ENCODE data around the gene PNMA8B.
A peak's percentile ranks its signal among the peaks of the same experiment; 100 is the strongest.

Gene PNMA8B

DNA sequence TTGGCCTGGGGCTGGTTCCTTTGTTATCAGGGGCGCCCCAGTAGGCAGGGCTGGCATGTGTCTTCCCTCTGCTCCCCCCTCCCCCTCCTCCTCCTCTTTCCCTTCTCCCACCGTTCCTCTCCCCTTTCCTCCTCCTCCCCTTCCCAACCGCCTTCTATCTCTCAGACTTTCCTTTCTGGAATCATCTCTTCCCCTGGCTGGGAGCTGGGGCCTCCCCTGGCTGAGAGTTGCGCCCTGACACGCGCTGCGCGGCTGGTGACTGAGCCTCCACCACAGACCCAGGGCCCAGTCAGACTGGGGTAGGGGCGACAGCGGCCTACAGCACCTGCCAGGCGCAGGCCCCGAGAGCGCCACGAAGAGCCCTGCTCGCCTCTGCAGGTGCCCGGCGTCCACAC lies 2.8 kb downstream of the PNMA8B start:
- H3K36me3 ChIP-seq (ENCODE audit: insufficient read depth, low read length), result no peaks in the 10 kb centered on the region
- no peaks in the 10 kb centered on the region for H3K9me3 ChIP-seq (replicated peaks; ENCODE audit: low read length)
- H3K4me3 ChIP-seq (ENCODE audit: low read length), result no peak overlapping the region
- H3K4me1 ChIP-seq (ENCODE audit: control insufficient read depth, insufficient read depth, low read length), result peaks cover 9% of the 10 kb centered on the region
- H3K27me3 ChIP-seq (ENCODE audit: control insufficient read depth, insufficient read depth, low read length), result peaks cover 16% of the 10 kb centered on the region
- H3K9ac ChIP-seq (ENCODE audit: low read depth, low read length), result no peak overlapping the region
- H3K4me2 ChIP-seq (ENCODE audit: low read length), result no peak overlapping the region

GRCh38 chr19:46491975-46492682 lies 3.5 kb downstream of the PNMA8B start:
- Histone ChIP-seq H3K4me3 (ENCODE audit: low read length) (no peak overlapping the region), H3K4me2 (ENCODE audit: low read length) (no peak overlapping the region), H3K36me3 (ENCODE audit: insufficient read depth, low read length) (no peaks in the 10 kb centered on the region), H3K27me3 (ENCODE audit: control insufficient read depth, insufficient read depth, low read length) (peaks cover 16% of the 10 kb centered on the region), H3K4me1 (ENCODE audit: control insufficient read depth, insufficient read depth, low read length) (peaks cover 15% of the 10 kb centered on the region), H3K9ac (ENCODE audit: low read depth, low read length) (no peak overlapping the region), H3K9me3 (replicated peaks; ENCODE audit: low read length) (no peaks in the 10 kb centered on the region)

DNA sequence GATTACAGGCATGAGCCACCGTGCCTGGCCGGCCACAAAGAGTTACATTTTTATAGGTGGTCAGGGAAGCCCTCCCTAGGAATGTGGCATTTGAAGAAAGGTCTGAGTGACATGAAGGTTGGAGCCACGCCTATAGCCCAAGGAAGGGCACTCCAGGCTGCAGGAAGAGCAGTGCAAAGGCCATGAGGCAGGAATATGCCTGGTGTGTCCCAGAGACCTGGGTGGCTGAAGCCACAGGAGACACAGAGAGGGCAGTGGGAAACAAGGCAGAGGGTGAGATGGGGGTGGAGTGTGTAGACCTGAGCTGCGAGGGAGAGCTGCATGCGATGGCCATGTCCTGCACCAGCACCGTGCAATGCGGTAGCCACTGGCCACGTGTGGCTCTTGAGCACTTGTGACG lies 4.9 kb downstream of the PNMA8B start:
- no peaks in the 10 kb centered on the region for H3K36me3 ChIP-seq (ENCODE audit: insufficient read depth, low read length)
- peaks cover 16% of the 10 kb centered on the region for H3K27me3 ChIP-seq (ENCODE audit: control insufficient read depth, insufficient read depth, low read length)
- no peak overlapping the region for H3K4me2 ChIP-seq (ENCODE audit: low read length)
- no peak overlapping the region for H3K9ac ChIP-seq (ENCODE audit: low read depth, low read length)
- no peak overlapping the region for H3K4me3 ChIP-seq (ENCODE audit: low read length)
- peaks cover 18% of the 10 kb centered on the region for H3K4me1 ChIP-seq (ENCODE audit: control insufficient read depth, insufficient read depth, low read length)
- no peaks in the 10 kb centered on the region for H3K9me3 ChIP-seq (replicated peaks; ENCODE audit: low read length)

- Histone ChIP-seq H3K36me3 (ENCODE audit: insufficient read depth, low read length) (no peaks in the 10 kb centered on the region), H3K9ac (ENCODE audit: low read depth, low read length) (no peak overlapping the region), H3K4me2 (ENCODE audit: low read length) (peak overlapping the region; percentile 55), H3K4me3 (ENCODE audit: low read length) (no peak overlapping the region), H3K9me3 (replicated peaks; ENCODE audit: low read length) (no peaks in the 10 kb centered on the region), H3K27me3 (ENCODE audit: control insufficient read depth, insufficient read depth, low read length) (peaks cover 16% of the 10 kb centered on the region), H3K4me1 (ENCODE audit: control insufficient read depth, insufficient read depth, low read length) (peaks cover 18% of the 10 kb centered on the region)
These were observed 6.0 kb downstream of the PNMA8B start for GRCh38 chr19:46489445-46490272.

DNA sequence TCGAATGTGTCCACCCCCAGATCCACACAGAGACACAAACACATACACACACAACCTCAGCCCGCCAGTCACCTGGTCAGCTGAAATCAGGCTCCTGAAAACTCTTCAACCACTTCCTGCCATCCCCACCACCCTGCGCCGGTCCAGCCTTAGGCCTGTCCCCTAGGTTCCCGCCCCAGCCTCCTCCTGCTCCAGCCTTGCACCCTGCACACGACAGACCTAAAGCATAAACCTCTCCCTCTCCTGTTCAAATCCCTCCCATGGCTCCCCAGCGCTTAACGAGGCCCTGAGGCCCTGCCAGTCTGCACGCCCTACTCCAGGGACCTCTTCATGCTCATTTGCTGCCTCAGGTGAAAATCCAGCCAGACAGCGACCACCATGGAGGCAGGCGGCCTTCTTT lies 7.1 kb downstream of the PNMA8B start:
- peaks cover 18% of the 10 kb centered on the region for H3K4me1 ChIP-seq (ENCODE audit: control insufficient read depth, insufficient read depth, low read length)

GRCh38 chr19:46487802-46488445 lies 7.7 kb downstream of the PNMA8B start:
- Histone ChIP-seq H3K4me3 (ENCODE audit: low read length) (peak overlapping the region; percentile 69), H3K4me1 (ENCODE audit: control insufficient read depth, insufficient read depth, low read length) (peaks cover 18% of the 10 kb centered on the region), H3K9ac (ENCODE audit: low read depth, low read length) (peak overlapping the region; percentile 58), H3K36me3 (ENCODE audit: insufficient read depth, low read length) (no peaks in the 10 kb centered on the region), H3K27me3 (ENCODE audit: control insufficient read depth, insufficient read depth, low read length) (peaks cover 16% of the 10 kb centered on the region), H3K9me3 (replicated peaks; ENCODE audit: low read length) (no peaks in the 10 kb centered on the region), H3K4me2 (ENCODE audit: low read length) (peak overlapping the region; percentile 97)

More for the DNA sequence above, 7.1 kb downstream of the PNMA8B start:
- H3K4me2 ChIP-seq (ENCODE audit: low read length), result no peak overlapping the region
- H3K36me3 ChIP-seq (ENCODE audit: insufficient read depth, low read length), result no peaks in the 10 kb centered on the region
- no peak overlapping the region for H3K9ac ChIP-seq (ENCODE audit: low read depth, low read length)
- no peak overlapping the region for H3K4me3 ChIP-seq (ENCODE audit: low read length)
- no peaks in the 10 kb centered on the region for H3K9me3 ChIP-seq (replicated peaks; ENCODE audit: low read length)
- H3K27me3 ChIP-seq (ENCODE audit: control insufficient read depth, insufficient read depth, low read length), result peaks cover 16% of the 10 kb centered on the region

DNA sequence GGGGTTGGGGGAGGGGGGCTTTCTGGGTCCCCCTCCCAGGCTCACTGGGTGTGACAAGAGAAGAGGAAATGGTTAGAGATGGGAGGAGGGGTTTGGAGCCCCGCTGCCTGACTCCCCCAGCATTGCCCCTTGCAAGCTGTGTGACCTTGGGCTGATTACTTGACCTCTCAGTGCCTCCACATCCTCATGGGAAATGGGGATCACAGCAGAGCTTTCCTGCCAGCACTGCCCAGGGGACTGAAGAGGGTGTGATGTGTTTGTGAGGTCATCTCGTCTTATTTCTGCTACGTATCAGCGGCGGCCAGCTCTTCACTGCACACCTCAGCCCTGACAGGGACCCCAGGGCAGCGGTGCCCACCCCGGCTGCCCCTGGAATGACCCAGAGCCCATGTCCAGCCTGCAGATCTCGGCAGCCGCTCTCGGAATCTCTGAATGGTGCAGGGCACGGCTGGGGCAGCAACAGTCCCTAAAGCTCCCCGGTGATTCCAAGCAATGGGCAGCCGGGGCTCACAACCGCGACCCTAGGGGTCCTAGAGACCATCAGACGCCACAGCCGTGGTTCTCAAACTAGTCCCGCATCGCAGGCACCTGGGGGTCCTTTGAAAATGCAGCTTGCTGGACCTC lies 8.4 kb downstream of the PNMA8B start:
- peak overlapping the region; percentile 58 for H3K9ac ChIP-seq (ENCODE audit: low read depth, low read length)

DNA sequence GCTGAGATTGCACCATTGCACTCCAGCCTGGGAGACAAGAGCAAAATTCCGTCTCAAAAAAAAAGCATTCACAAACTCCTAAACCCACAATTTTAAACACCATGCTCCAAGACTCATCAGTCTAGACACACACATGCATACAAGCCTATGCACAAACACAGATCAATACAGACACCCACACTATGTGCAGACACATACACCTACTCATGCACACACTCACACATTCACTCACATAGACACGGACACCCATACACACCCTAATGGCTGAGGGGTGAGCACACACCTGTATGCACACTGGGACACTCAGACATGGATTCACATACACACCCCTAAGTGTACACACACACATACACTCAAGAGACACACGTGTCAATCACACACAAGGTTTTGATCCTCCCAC lies 9.3 kb downstream of the PNMA8B start:
- H3K36me3 ChIP-seq (ENCODE audit: insufficient read depth, low read length), result no peaks in the 10 kb centered on the region
- H3K27me3 ChIP-seq (ENCODE audit: control insufficient read depth, insufficient read depth, low read length), result peaks cover 11% of the 10 kb centered on the region
- no peak overlapping the region for H3K4me2 ChIP-seq (ENCODE audit: low read length)
- H3K4me3 ChIP-seq (ENCODE audit: low read length), result no peak overlapping the region
- H3K4me1 ChIP-seq (ENCODE audit: control insufficient read depth, insufficient read depth, low read length), result peaks cover 33% of the 10 kb centered on the region
- no peak overlapping the region for H3K9ac ChIP-seq (ENCODE audit: low read depth, low read length)
- no peaks in the 10 kb centered on the region for H3K9me3 ChIP-seq (replicated peaks; ENCODE audit: low read length)

More for the DNA sequence above, 8.4 kb downstream of the PNMA8B start:
- Histone ChIP-seq H3K4me3 (ENCODE audit: low read length) (peak overlapping the region; percentile 69), H3K36me3 (ENCODE audit: insufficient read depth, low read length) (no peaks in the 10 kb centered on the region), H3K4me2 (ENCODE audit: low read length) (peak overlapping the region; percentile 97), H3K9me3 (replicated peaks; ENCODE audit: low read length) (no peaks in the 10 kb centered on the region), H3K4me1 (ENCODE audit: control insufficient read depth, insufficient read depth, low read length) (peaks cover 24% of the 10 kb centered on the region), H3K27me3 (ENCODE audit: control insufficient read depth, insufficient read depth, low read length) (peaks cover 16% of the 10 kb centered on the region)

GRCh38 chr19:46484656-46485055 lies 11.0 kb downstream of the PNMA8B start:
- H3K36me3 ChIP-seq (ENCODE audit: insufficient read depth, low read length), result no peaks in the 10 kb centered on the region
- H3K9me3 ChIP-seq (replicated peaks; ENCODE audit: low read length), result no peaks in the 10 kb centered on the region
- no peak overlapping the region for H3K9ac ChIP-seq (ENCODE audit: low read depth, low read length)
- H3K4me1 ChIP-seq (ENCODE audit: control insufficient read depth, insufficient read depth, low read length), result peaks cover 40% of the 10 kb centered on the region
- H3K27me3 ChIP-seq (ENCODE audit: control insufficient read depth, insufficient read depth, low read length), result no peaks in the 10 kb centered on the region
- H3K4me3 ChIP-seq (ENCODE audit: low read length), result no peak overlapping the region
- no peak overlapping the region for H3K4me2 ChIP-seq (ENCODE audit: low read length)

DNA sequence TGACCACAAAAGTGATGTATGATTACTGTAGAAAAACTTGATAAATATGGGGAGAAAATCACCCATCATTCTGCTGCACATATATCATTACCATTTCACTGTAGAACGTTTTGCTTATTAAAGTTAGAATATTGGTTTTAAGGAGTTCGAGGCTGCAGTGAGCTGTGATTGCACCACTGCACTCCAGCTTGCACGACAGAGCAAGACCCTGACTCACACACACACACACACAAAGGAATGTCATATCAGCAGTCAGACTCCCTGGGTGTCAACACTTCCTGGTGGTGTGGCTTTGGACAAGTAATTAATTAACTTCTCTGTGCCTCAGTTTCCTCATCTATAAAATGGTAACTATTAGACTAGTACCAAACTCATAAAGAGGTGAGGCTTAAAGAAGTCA lies 13.0 kb downstream of the PNMA8B start:
- H3K4me2 ChIP-seq (ENCODE audit: low read length), result no peak overlapping the region
- no peaks in the 10 kb centered on the region for H3K36me3 ChIP-seq (ENCODE audit: insufficient read depth, low read length)
- no peaks in the 10 kb centered on the region for H3K9me3 ChIP-seq (replicated peaks; ENCODE audit: low read length)
- H3K4me1 ChIP-seq (ENCODE audit: control insufficient read depth, insufficient read depth, low read length), result peaks cover 44% of the 10 kb centered on the region
- no peak overlapping the region for H3K9ac ChIP-seq (ENCODE audit: low read depth, low read length)
- no peaks in the 10 kb centered on the region for H3K27me3 ChIP-seq (ENCODE audit: control insufficient read depth, insufficient read depth, low read length)
- no peak overlapping the region for H3K4me3 ChIP-seq (ENCODE audit: low read length)

GRCh38 chr19:46481947-46482346 lies 13.7 kb downstream of the PNMA8B start:
- peaks cover 37% of the 10 kb centered on the region for H3K4me1 ChIP-seq (ENCODE audit: control insufficient read depth, insufficient read depth, low read length)
- H3K9me3 ChIP-seq (replicated peaks; ENCODE audit: low read length), result no peaks in the 10 kb centered on the region
- peak overlapping the region; percentile 68 for H3K4me2 ChIP-seq (ENCODE audit: low read length)
- H3K27me3 ChIP-seq (ENCODE audit: control insufficient read depth, insufficient read depth, low read length), result no peaks in the 10 kb centered on the region
- peak overlapping the region; percentile 81 for H3K9ac ChIP-seq (ENCODE audit: low read depth, low read length)
- peak overlapping the region; percentile 2 for H3K4me3 ChIP-seq (ENCODE audit: low read length)
- H3K36me3 ChIP-seq (ENCODE audit: insufficient read depth, low read length), result no peaks in the 10 kb centered on the region

Data from skeletal muscle satellite cell (primary cell).